Fibroblast of pulmonary artery (primary cell): ENCODE data around the gene FOXO6.

Experiments
- DNase-seq: peaks from one replicate; pipeline ENCODE4 v3.0.0-alpha.2; 2010; ENCODE audit warnings: low read depth
- H3K4me3 ChIP-seq: replicated peaks from 2 replicates; pipeline ENCODE4 v1.5.1; 2011; ENCODE audit warnings: low read depth, mild to moderate bottlenecking, control low read depth, low read length, moderate library complexity
- TF ChIP-seq, protein P1 (sequence below): IDR thresholded peaks from 2 replicates; pipeline ENCODE4 v1.5.1; 2011; ENCODE audit warnings: mild to moderate bottlenecking, control low read depth, low read length, inconsistent platforms; ENCODE audit errors: missing control alignments

The FOXO6 gene

DNA sequence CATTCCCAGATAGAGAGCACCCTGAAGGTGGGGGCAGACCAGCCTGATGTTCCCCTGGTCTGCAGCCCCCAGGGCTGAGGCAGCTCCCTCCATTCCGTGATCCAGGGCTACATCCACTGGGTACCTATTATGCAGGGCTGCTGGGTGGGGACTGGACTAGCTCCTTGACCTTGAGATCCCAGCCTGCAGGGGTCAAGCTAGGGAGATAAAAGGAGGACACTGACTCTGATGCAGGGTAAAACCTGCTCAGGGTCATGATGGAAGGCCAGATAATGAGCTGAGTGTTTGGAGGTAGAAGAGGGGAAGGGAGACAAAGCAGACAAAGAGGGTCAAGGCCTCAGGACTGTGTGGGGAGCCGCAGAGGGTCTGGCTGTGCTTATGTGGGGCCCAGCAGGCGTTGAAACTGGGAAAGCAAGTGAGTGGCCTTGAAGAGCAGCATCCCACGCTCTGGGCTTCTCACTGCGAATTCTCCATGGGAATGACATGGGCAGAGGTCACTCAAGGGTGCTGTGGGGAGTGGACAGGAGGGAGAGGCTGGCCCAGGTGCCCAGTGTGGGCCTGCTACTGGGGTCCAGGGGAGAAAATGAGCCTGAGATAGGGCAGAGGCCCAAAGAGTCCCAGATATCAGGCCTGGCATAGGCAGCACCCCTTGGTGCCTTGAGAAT lies 9.7 kb downstream of the FOXO6 start:
- no peak for DNase-seq
- TF ChIP-seq, protein P1, sequence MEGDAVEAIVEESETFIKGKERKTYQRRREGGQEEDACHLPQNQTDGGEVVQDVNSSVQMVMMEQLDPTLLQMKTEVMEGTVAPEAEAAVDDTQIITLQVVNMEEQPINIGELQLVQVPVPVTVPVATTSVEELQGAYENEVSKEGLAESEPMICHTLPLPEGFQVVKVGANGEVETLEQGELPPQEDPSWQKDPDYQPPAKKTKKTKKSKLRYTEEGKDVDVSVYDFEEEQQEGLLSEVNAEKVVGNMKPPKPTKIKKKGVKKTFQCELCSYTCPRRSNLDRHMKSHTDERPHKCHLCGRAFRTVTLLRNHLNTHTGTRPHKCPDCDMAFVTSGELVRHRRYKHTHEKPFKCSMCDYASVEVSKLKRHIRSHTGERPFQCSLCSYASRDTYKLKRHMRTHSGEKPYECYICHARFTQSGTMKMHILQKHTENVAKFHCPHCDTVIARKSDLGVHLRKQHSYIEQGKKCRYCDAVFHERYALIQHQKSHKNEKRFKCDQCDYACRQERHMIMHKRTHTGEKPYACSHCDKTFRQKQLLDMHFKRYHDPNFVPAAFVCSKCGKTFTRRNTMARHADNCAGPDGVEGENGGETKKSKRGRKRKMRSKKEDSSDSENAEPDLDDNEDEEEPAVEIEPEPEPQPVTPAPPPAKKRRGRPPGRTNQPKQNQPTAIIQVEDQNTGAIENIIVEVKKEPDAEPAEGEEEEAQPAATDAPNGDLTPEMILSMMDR, result no peak
- no peak overlapping the region for H3K4me3 ChIP-seq

DNA sequence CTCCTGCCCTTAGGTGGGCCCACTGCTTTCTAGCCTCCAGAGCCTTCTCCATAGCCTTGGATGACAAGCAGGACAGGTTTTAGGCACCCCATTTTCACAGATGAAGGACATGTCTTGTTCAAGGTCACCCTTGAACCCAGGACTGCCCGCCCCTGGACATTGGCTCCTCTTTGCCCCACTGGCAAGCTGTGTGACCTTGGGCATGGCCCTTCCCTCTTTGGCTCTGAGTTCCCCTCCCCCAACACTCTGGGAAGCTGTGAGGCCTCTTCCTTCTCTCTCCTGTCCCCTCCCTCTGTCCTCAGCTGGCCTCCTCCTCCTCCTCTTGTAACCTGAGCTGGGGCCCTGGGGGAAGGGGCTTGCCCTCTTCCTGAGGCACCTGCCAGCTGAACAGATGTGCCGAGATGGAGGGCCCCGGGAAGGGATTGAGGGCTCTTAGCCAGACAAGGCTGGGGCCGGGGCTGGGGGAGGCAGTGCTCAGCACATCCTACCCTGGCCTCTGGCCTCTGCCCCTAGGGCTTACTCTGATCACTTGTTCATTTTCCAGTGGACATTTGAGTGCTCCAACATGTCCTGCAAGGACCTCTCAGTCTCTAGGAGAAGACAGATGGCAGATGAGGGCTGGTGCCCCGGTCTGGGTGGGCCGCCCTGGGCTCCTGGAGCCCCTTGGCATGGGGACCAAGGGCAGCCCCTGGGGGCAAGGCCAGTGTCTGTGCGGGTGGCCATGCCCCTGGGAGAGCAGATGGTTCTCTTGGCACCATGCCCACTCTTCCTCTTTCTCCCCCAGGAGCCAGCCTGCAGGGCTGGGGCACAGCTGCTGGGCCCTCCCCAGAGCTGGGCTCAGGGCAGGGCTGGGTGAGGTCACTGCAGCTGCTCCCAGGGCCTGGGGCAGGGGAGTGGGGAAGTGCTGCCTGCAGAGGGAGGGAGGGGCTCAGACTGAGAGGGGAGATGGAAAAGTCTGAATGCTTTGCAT lies 10.7 kb downstream of the FOXO6 start:
- TF ChIP-seq, protein P1, result no peak
- DNase-seq, result no peak

DNA sequence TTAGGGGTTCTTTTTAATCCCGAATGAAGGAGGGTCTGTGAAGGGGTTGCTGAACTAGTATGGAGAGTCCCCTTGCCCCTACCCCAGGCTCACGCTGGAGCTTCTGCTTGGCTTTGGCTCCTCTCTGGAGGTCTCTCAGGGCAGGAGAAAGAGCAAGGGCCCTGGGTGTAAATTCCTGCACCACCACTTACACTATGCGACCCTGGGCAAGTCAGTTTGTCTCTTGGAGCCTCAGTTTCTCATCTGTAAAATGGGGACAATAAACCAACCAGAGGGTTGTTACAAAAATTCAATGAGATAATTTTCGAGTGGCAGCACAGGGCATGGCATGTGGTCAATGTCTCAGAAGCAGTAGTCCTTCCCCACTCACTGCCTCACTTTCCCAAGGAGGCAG lies 11.4 kb downstream of the FOXO6 start:
- H3K4me3 ChIP-seq, result no peak overlapping the region
- no peak for DNase-seq
- TF ChIP-seq, protein P1, result no peak

More for the DNA sequence above, 10.7 kb downstream of the FOXO6 start:
- H3K4me3 ChIP-seq, result no peak overlapping the region

DNA sequence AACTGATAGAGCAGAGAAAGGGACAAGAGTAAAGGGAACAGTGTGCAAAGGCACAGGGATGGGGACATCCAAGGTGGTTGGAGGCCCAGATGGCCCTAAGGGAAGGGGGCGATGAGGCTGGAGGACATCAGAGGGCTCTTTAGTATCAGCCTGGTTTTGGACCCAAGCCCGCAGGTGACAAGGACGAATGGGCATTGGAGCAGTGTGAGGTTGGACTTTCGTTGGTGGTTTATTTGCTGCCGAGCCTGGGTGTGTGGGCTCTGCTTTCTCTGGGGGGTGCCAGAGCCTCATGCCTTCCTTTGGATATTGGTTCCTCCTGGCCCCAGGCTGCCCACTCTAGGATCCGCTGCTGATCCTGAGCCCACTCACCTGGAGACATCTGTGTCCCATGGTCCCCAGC lies 12.1 kb downstream of the FOXO6 start:
- H3K4me3 ChIP-seq, result no peak overlapping the region
- TF ChIP-seq, protein P1, result no peak
- DNase-seq, result no peak

DNA sequence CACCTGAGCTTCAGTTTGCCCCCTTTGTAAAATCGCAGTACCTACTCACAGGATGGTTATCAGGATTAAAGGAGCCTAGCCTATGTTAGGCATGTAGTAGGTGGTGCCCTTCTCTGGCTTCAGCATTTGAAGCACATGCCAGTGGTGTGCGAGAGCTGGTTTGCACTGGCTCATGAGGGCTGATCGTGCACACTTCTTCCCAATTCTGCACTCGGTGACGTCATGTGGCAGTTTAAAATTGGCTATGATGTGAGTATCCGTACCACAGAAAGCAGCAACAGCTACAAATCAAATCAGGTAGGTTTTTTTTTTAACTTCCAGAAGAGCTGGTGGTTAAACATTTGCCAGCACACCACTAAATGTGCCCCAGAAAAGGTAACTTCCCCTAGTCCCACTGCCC lies 13.5 kb downstream of the FOXO6 start:
- no peak for DNase-seq
- TF ChIP-seq, protein P1, result no peak

DNA sequence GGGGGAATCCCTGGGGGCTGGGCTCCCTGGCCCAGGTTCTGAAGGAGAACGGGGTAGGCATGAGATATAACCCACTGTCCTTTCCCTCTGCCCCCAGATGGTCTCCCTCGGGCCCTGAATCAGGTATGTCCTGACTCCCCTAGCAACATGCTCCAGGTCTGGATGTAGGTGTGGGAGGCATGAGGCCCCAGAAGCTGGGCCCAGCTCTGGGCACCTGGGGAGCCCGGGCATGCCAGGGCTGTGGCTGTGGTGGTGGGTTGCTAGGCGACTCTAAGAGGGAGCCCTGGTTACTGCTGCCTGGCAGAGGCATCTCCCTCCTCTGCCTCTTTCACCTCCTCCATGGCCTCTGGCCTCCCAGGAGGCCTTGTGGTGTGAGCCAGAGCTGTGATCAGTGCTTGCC lies 16.2 kb downstream of the FOXO6 start:
- TF ChIP-seq, protein P1, result no peak
- no peak overlapping the region for H3K4me3 ChIP-seq
- no peak for DNase-seq

More for the DNA sequence above, 13.5 kb downstream of the FOXO6 start:
- no peak overlapping the region for H3K4me3 ChIP-seq
